Activated CD8-positive, alpha-beta memory T cell treated with anti-CD3 and anti-CD28 coated beads, Interleukin-2, amount 50 U/mL, for 24 hours (primary cell): ENCODE measurements around the gene EFCC1.
"Not testable (repeated sequence)": the region's sequence is repeated elsewhere in the genome, so short reads cannot be mapped to it uniquely, and the experiment has no call there.

Source experiments
- DNase-seq: peaks from one replicate; pipeline ENCODE4 v3.0.0-alpha.2; 2020; ENCODE audit errors: extremely low read depth

EFCC1 gene

DNA sequence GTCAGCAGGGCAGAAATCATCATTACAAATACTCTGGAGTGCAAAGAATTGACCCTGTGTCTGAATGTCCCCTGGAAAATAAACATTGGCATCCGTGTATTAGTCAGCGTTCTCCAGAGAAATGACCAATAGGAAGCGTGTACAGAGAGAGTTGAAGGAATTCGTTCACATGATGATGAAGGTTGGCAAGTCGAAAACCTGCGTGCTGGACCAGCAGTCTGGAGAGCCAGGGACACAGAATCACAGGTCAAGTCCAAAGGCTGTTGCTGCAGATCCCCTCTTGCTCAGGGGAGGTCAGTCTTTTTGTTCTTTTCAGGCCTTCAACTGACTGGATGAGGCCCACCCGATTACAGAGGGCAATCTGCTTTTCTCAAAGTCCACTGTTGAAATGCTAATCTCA is 76.1 kb downstream of the EFCC1 start:
- DNase-seq = no peak

DNA sequence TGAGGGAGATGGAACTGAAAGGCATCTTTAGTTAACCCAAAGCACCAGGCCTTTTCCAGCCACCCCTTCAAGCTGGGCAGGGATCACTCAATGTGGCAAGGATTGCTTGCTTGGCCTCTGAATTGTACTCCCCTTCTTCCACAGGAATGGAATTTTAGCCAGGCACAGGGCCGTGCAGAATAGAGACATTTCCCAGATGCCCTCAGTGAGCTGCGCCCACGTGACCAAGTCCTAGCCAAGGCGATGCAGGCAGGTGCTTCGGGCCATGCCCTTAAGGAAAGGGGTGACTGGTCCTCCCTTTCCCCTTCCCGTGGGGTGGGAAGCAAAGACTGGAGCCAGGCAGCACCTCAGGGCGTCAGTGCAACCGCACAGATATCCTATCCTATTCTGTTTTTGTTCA is 77.4 kb downstream of the EFCC1 start:
- no peak for DNase-seq

DNA sequence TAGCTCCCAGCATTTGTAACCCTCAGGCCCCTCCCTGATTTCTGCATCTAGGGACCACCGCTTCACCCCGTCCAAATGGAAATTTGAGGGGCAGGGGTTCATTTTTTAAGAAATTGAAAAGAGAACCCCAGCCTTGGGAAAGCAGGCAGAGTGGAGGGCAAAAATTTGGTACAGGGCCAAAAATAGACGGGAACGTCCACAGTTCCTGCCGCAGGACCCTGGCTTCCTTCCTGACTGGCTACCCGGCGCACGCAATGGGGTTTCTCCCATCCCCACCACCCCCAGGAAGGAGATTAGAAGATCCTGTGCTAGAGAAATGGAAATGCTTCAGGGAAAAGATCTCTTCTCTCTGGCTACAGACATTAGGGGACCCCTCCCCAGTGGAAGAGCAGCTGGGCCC is 80.4 kb downstream of the EFCC1 start:
- no peak for DNase-seq

DNA sequence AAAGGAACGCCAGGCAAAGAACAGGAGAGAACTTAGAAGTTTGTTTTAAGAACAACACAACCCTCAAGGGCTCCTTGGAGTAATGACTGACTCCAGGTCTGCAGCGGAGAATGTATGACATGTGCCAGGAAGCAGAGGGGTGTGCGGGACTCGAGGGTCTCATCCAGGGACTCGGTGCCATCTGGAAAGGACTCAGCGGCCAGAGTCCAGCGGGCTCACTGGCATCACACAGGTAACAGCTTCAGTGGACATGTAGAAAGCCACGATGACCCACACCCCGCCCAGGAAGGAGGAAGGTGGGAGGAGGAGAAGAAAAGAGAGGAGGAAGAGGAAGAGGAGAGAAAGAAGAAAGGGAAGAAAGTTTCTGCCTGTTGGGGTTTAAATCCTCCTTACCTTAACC is 80.9 kb downstream of the EFCC1 start:
- DNase-seq = no peak

DNA sequence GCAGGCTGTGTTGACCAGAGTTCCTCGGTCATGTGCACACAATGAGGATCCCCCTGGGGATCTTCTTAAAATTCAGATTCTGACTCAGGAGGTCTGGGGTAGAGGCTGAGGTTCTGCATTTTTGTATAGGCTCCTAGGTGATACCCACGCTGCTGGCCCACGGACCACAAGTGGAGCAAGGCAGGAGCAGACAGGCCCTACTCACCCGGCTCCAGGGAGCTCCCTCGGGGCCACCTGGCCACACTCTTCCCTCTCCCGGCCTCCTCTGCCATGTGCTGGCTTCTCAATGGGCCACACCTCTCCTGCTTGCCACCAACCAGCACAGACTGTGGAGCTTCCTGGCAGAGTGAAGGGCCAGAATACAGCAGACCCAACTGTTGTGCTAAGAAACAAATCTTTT is 83.4 kb downstream of the EFCC1 start:
- DNase-seq = no peak

DNA sequence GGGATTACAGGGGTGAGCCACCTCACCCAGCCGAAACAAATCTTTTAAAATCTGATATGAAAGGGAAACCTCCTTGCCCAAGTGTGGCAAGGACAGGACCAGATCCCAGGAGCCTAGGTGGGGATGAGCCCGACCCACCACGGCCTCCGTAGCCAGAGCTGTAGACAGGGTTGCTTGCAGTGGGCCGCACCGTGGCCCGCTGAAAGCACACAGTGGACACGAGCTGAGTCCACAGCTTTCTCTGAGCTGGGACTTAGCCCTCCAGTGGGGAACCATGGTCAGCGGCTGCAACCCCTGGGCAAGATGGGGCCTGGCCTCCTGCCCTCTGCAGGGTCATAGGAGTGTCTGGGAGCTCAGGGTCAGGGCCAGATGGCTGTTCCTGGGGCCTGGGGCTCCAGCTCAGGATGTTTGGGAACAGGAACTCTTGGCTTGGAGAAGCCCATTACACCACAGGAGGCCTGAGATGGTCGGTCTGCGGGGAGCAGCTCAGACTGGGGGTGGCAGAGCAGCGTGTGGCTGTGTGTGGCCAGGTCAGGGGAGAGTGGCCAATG is 84.1 kb downstream of the EFCC1 start:
- no peak for DNase-seq

DNA sequence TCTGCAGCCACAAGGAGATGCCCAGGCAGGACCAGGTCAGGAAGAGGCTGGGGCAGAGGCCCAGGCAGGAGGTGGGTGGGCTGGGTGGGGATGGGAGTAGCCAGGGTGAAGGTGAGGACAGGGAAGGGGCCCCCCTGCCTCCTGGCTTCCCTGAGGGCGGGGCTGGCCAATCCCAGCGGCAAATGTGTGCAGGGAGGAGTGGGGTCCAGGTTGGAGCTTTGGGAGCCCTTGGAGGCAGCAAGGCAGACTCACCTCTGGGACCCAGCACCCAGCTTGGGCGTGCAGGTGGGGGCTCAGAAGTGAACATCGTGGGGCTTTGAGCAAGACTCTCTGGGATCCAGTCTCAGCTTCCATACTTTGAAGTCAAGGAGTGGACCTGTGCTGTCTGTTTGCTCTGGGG is 84.7 kb downstream of the EFCC1 start:
- no peak for DNase-seq

DNA sequence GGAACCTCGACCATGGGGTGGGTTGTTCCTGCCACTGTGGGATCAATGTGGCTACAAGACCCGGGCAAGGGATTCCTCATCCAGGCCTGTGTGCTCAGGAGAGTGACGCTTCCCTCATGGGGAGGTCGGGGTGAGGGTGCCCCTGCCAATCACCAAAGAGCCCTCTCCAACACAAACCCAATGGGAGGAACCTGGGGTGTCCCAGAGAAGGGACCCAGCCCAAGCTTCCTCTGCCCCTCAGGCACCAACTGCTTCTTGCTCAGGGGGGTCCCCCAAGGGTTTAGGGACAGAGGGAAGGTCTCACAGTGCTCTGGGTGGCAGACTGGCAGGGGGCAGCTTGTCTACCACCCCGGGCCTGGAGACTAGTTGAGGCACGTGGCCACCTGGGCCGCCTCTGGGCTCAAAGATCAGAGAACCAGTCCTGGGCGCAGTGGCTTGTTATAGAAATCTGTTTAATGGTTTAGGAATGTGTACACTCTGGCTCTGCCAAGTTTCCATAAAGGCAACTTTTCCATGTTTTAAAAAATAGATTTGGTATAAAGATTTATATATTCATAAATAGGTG is 86.1 kb downstream of the EFCC1 start:
- no peak for DNase-seq

DNA sequence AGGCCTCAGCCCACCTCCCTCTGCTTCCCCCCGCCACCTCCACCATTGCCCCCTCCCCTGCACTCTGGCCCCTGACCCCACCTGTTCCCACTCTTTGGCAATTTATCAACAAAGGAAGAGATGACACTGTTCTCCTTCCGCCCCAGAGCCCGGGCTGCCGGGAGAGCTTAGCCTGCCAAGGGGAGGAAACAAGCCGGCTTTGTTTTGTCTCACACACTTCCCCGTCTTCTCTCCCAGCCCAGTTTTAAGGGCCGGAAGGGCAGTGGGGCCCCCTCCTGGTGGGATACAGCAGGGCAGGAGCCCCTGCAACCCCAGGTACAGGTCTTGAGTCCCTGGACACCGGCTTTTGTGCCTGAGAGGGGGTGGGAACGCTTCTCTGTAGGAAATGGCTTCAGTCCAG is 86.8 kb downstream of the EFCC1 start:
- not testable (repeated sequence) for DNase-seq

DNA sequence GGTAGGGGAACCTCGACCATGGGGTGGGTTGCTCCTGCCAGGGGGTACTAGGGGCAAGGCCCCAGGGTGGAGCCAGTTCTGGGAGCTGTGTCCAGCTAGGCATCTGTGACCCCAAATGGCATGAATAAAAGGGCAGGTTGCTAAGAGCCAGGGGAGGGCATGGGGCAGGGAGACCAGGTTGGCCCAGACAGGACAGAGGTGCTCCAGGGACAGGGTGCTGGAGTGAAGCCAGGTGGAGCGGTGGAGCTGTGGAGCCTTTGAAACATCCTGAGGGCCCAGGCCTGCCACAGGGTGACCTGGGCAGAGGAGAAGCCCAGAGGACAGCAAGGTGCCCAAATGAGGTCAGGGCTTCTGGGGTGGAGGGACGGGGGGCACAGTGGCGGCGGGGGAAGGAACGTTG is 87.2 kb downstream of the EFCC1 start:
- DNase-seq = not testable (repeated sequence)
